HG03025 (cell line): ENCODE data around the gene LIPK.
"Not testable (repeated sequence)": the region's sequence is repeated elsewhere in the genome, so short reads cannot be mapped to it uniquely, and the experiment has no call there.

Experiments
- ATAC-seq: cut with Tn5 transposase; IDR thresholded peaks from one replicate; pipeline ENCODE4 v1.9.1; 2021; ENCODE audit warnings: mild to moderate bottlenecking, moderate library complexity; ENCODE audit not compliant: unreplicated experiment, low FRiP score

LIPK gene

DNA sequence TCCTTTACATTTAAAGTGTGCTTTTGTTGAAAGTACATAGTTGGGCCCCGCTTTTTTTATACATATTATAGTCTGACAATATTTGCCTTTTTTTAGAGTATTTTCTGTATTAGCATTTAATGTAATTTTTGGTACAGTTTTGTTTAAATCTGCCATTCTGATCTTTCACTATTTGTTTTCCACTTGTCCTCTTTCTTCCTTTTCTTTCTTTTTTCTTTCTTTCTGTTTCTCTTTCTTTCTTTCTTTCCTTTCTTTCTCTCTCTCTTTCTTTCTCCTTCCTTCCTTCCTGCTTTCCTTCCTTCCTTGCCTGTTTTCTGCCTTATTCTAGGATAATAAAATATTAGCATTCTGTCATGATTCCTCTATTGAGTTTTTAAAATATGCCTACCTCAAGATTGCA lies 9.5 kb downstream of the LIPK start:
- no peak for ATAC-seq

DNA sequence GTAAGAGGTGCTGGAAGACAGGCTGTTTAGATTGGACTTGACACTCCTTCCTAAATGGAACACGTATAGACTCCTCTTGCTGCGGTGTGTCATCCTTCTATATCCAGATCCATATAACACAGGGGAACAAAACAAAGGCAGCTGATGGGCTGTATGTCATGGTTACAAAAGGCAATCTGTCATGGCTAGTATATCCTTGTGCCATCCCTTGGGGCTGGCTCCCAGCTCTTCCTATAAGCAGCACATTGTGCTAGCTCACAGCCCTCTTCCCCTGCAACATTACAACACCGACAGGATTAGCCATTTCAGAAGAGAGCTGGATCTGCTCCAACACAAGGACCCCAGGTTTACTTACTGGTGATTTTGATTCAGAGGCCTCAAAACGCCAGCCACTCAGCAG lies 15.3 kb downstream of the LIPK start:
- ATAC-seq: no peak

DNA sequence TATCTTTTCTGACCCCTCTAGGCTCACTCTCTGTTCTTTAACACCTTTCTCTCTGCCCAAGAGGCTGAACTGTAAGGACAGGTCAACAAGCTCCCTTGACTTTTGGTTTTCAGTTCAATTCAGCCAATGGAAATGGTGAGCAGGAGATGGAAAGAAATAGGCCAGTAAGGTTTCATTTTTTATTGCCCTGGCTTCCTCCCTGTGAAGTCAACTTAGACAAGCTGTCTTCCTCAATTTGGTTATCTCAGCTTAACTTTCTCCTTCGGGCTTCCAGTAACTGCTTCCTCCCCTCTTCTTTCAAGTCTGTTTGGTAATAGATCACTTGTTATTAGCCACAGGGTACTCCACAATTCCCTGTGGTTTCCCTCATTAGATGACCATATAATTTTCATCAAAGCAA lies 19.7 kb downstream of the LIPK start:
- no peak for ATAC-seq

DNA sequence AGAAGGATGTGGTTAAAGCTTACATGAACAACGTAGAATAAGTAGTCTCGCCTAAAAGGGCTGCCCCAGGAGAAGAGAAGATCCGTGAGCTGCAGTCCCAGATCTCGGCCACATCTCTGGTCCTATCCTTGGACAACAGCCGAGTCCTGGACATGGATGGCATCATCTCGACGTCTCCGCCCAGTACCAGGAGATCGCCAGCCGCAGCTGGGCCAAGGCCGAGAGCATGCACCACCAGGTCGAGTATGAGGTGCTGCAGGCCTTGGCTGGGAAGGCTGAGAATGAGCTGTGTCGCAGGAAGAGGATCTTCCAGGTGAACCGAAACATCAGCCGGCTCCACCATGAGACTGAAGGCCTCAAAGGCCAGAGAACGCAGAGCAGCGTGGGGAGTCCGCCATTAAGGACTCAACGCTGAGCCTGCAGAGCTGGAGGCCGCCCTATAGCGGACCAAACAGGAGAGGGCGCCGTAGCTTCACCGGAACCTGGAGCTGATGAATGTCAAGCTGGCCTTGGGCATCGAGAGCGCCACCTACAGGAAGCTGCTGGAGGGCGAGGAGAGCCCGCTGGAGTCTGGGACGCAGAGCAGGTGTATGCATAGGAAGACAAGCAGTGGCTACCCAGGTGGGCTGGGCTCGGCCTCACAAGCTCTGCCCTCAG lies 22.2 kb downstream of the LIPK start:
- no peak for ATAC-seq

DNA sequence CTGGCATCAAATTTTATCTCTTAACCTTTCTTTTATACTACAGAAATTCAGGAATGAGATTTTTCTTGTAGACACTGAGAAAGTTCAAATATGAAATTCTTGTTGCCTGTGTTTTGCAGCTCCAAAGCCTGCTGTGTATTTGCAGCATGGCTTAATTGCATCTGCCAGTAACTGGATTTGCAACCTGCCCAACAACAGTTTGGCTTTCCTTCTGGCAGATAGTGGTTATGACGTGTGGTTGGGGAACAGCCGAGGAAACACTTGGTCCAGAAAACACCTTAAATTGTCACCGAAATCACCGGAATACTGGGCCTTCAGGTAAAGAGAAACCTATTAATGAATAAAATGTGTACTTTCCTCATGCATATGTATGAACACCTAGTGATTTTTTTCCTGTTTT lies 24.8 kb downstream of the LIPK start:
- no peak for ATAC-seq

DNA sequence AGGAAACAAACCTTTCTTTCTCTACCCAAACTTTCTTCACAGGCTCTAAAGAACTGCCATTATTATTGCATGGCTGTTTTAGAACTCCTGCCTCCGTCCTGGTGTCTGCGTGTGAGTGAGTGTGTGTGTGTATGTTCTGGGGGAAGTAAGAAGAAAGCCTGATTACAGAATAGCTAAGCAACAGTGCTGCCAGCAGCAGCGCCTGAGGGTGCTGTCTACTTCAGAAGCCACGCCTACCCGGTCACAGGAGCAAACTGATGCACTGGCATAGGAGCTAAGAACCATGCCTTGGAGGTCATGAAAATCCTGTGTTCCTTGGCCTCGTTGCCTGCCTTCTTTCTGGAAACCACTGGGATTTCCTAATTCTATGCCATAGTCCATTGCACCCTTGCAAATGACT lies 25.2 kb downstream of the LIPK start:
- ATAC-seq: no peak

DNA sequence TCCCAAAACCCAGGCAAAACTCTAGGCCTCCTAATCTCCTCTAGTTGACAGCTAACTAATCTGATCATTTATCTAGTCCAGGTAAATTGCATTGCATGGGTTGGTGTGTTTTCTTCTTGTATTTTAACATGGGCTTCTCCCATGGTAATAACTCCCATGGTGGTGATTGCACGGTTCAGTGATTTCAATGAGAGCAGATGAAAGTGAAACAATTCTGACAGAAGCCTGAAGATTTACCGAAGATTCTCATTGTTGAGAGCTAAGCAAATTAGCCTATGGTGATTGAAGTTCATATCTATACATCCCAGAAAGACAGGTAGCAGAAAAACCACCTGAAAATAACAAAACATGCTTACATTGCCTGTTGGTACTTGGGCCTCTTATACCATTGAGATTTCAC lies 27.2 kb downstream of the LIPK start:
- ATAC-seq: no peak

DNA sequence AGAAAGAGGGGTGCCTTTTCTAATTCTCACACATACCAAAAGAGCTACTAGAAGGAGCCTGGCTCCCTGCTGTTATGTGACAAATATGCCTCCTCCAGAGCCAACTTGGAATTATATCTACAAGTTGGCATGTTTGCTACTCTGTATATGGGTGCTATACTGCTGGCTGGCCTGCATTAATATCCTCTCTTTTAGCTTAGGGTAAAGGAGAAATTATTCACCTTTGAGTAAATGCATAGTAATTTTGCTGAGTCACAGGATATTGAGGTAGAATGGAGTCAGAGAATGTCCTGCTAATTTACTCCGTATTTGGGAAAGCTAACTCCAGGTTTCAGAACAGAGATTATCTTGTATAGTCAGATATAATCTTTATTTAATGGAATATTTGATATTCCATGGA lies 29.6 kb downstream of the LIPK start:
- no peak for ATAC-seq

DNA sequence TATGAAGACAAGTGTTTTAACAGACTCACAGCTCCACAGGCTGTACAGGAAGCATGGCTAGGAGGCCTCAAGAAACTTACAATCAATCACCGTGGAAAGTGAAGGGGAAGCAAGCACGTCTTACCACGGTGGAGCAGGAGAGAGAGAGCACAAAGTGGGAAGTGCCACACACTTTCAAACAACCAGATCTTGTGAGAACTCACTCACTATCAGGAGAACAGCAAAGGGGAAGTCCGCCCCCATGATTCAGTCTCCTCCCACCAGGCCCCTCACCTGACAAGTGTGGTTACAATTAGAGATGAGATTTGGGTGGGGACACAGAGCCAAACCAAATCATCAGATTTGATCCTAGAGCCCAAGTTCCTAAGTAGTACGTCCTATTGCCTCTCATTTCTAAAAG lies 35.9 kb downstream of the LIPK start:
- ATAC-seq: not testable (repeated sequence)

DNA sequence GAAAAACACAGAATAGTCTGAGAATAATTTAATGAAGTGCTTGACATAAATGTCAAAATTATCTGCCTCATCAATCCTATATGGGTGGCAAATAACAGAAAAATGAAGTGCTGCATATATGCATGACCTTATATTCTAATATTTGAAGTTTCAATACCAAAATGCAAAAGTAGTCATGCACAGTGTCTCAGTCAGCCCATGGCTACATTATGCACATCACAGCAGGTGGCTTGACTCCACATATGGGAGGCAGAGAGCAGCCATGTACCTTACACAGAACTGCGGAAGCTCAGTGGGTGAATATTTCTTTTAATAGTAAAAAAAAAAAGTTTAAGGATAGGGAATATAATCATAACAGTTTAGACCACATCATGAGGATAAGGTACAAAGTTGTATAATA lies 36.4 kb downstream of the LIPK start:
- no peak for ATAC-seq

DNA sequence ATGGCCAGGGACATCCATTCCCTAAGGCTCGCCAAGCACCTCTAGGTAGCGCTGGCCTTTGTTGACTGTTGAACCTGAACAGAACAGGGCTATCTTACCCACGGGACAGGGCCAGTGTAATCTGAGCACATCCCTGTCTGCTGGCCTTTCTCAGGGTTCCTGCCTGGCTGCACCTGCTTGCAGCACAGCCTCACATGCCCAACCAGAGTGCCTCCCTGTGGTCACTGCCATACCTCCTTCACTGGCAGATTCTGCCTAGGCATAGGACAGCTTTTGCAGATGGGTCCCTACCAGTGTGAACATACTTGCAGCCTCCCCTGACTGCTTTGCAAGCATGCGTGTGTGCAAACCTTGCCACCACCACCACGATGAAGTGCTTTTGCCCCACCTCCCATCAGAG lies 38.0 kb downstream of the LIPK start:
- no peak for ATAC-seq

DNA sequence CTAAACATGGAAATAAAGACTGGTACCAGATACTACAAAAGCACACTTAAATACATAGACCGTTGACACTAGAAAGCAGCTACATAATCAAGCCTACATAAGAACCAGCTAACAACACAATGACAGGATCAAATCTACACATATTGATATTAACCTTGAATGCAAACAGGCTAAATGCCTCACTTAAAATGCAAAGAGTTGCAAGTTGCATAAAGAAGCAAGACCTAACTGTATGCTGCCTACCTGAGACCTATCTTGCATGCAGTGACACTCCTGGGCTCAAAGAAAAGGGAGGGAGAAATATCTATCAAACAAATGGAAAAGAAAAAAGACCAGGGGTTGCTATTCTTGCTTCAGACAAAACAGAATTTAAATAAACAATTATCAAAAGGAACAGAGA lies 39.6 kb downstream of the LIPK start:
- no peak for ATAC-seq

DNA sequence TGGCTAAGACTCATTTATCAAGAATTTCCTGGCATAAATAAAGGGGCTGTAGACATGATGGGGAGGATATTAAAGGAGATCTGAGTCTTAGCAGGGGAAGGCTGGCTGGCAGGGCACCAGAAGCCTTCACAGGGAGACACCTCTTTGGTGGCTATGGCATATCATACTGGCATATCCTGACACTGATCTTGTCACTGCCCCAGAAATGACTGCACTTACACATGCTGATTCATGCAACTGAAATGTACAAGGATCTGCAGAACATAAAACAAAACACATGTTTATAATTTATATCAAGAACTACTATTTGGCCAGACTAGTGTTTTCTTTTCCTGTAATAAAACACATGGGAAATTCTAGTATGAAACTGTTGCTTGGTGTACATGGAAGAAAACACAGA lies 48.2 kb downstream of the LIPK start:
- no peak for ATAC-seq

DNA sequence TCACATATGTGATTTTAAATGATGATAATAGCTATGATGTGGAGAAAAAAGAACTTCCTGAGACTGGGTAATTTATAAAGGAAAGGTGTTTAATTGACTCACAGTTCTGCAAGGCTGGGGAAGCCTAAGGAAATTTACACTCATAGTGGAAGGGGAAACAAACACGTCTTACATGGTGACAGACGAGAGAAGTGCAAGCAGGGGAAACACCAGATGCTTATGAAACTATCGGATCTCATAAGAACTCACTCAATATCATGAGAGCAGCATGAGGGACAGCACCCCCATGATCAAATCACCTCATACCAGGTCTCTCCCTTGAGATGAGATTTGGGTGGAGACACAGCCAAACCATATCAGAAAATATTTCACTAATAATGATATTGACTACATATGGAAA lies 49.7 kb downstream of the LIPK start:
- ATAC-seq: no peak

DNA sequence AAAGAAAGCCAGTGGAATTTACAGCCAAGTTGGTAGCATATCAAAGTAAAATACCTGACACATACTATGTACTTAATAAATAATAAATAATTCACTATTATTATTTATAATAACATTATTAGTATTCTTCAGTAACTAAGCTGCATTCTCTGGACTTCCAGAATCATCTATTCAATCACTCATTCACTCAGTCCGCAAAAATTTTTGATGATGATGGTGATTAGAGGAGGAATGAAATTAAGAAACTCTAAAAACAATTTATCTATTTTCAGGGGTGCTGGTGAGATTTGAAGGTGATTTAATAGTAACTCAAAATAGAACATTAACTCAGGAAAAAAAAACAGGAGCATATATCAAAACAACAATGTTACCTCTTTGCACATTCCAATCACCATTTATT lies 50.6 kb downstream of the LIPK start:
- no peak for ATAC-seq

DNA sequence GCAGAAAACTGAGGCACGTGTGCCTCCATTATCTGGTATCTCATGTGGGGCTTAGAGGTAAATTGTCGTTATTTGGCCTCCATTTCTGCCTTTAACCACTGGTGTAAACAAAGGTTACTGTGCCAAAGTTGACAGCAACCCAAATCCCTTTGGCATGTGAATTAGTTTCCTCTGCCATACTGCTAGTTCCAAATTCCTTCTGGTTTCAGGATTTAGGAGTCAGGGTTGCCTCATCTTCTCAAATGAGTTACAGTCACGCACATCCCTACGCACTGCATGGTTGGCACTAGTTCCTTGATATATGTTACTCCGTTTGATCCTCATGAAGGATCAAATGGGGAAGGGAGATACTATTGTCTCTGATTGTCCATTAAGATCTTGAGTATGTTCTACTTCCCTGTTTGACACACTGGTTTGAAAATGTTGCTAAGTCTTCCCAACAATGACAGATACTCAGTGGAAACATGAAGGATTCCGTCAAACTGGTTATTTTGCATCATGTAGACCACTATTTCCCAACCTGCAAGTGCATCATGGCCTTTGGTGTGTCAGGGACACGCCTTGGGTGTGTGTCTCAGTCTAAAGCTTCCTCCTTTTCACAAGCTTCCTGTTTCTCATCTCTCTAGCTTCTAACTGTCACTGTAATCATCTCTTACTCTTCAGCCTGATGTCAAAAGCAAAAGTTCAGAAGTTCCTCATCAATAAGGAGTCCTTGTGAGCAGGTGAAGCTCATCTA lies 53.5 kb downstream of the LIPK start, which contains the start of gene LIPN:
Gene LIPN (plus strand): TSS at position 655 of the 736 bp plus-strand sequence. CDS start 1,386 bp downstream, outside the sequence.
- no peak for ATAC-seq

DNA sequence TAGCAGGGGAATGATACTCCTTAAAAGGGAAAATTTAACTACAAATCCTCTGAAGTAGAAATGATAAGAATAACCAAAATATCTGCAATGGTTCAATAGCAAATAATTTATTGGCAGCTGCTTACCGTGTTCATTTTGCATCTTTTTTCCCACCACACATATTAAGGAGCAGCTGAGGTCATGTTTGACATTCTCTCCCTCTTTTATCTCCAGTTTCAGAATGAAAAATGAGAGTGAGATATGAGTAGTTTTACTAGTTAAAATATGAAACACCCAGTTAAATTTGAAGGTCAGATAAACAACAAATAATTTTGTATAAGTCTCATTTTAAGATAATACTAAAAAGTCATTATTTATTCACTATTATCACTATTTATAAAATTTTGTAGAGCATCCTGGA lies 56.9 kb downstream of the LIPK start:
- no peak for ATAC-seq

DNA sequence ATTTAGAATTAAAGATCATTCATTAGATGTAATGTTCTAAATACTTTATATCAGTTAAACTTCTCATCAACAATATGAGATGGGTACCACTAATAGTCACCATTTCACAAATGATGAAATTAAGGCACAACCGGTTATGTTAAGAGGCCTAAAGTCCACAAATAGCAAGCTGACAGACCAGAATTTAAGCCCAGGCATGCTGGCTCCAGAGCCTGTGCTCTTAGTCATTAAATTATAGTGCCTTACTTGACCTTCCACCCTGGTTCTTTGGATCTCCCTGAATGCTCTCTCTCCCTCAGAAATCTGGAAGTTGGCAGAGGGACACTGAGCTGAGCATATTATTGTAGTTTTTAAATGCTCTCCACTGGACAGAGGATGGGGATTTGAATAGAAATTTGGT lies 57.4 kb downstream of the LIPK start:
- ATAC-seq: no peak

DNA sequence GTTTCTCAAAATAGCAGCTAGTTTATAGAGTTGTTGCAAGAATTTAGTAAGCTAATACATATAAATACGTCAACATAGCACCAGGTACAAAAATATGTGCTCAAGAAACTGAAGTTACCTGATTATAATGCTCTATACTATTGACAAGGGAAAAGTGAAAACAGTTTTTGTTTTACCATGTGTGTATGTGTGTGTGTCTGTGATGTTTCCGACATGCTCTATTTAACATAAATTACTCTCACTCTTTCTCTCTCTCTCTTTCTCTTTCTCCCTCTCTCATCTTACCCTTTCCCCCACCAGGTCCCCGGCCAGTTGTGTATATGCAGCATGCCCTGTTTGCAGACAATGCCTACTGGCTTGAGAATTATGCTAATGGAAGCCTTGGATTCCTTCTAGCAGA lies 58.1 kb downstream of the LIPK start:
- no peak for ATAC-seq

DNA sequence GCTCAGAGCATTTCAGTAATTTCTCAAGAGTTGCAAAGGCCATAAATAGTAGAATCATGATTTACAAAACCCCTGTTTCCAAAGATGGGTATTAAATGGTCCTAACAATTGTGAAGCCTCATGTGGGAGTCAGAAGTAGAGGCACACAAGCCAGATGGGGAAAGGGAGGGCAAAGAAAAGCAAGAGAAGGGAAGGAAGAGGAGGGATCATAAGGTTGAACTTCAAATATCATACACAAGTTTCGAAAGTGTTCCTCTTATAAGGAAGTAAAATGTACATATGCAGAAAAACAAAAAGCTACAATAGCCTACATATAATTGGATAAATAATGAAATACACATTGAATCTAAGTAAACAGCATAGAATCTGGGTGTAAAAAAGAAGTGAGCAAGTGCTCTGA lies 59.8 kb downstream of the LIPK start:
- no peak for ATAC-seq

DNA sequence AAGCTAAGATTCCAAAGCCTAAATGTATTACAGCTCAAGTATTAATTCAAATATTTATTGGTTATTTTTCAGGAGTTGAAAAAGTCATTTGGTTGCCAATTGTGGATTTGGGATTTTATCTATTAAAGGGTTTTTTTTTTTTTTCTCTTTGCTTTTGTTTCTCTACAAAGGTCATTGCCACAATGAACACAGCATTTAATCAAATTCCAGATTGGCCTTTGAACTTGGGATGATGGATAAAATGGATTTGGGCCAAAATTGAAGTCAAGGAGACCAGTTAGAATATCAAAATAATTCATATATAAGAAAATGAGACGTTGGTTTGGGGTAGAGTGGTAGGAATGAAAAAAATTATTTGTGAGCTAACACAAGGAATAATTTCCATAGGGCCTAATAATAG lies 63.3 kb downstream of the LIPK start:
- ATAC-seq: no peak

DNA sequence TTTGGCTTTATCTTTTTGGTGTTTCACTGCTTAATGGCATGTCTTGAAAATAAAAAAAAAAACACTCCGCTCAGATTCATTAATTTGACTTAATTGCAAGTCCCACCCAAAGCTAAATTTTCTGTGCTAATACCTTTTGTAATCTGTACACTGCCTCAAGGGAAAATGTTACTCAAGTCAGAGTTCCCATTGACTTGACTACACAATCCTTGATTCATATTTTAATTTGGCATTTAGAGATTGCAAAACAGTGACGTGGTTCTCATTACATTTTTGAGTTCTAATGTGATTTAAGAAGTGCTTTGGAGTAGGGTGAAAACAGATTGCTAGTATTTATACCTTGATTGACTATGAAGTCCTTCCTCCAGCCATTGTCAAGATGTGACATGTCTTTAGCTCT lies 75.2 kb downstream of the LIPK start:
- ATAC-seq: no peak
